ENCODE results near the gene NRXN3.

The NRXN3 gene

GRCh38 chr14:79468486-79468885, 1298.3 kb downstream of the NRXN3 start:
- 83 to 85% methylated on average over 3 of the region's 3 CpGs for WGBS, 2 experiments (ENCODE audit: insufficient coverage in 2 of 2)
- Histone ChIP-seq H3K27ac (ENCODE audit: low read depth, low read length, severe bottlenecking) (no peak overlapping the region), H3K9me3 (ENCODE audit: control insufficient read depth, low read length) (no peaks in the 10 kb centered on the region)

DNA sequence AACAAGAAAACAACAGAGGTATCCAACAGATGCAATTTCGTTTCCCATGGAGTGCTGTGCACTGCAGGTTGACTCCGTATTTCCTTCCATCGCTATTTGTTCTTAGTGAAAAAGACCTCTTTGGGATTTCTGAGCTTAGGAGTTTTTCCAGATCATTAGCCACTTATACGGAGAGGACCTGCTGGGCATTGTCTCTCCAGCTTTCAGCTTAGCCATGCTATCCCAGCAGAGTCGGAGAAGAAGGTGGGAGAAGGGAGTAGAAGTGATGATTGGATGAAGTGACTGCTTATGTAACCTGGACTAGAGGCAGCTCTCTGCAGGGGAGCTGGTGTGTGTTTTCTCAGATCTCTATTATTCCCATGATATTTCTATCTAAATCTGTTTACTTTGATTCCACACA, 1303.5 kb downstream of the NRXN3 start:
- 92 to 94% methylated on average over 3 to 4 of the region's 5 CpGs for WGBS, 2 experiments (ENCODE audit: insufficient coverage in 2 of 2)
- Histone ChIP-seq H3K36me3 (ENCODE audit: control insufficient read depth, insufficient read depth, low read length) (no peaks in the 10 kb centered on the region), H3K4me1 (ENCODE audit: control insufficient read depth, insufficient read depth, low read length, poor library complexity, severe bottlenecking) (no peaks in the 10 kb centered on the region), H3K4me3 (ENCODE audit: extremely low read depth, insufficient read depth, low read length, poor library complexity, severe bottlenecking) (no peak overlapping the region), H3K9me3 (ENCODE audit: control insufficient read depth, low read length) (no peaks in the 10 kb centered on the region), H3K27ac (ENCODE audit: low read depth, low read length, severe bottlenecking) (no peak overlapping the region)

More at GRCh38 chr14:79468486-79468885, 1298.3 kb downstream of the NRXN3 start:
- peaks cover 12% of the 10 kb centered on the region for H3K4me1 ChIP-seq (ENCODE audit: control insufficient read depth, insufficient read depth, low read length, poor library complexity, severe bottlenecking)
- no peaks in the 10 kb centered on the region for H3K36me3 ChIP-seq (ENCODE audit: control insufficient read depth, insufficient read depth, low read length)
- no peak overlapping the region for H3K4me3 ChIP-seq (ENCODE audit: extremely low read depth, insufficient read depth, low read length, poor library complexity, severe bottlenecking)

GRCh38 chr14:79475887-79476532, 1305.8 kb downstream of the NRXN3 start:
- Histone ChIP-seq H3K27ac (ENCODE audit: low read depth, low read length, severe bottlenecking) (no peak overlapping the region), H3K4me1 (ENCODE audit: control insufficient read depth, insufficient read depth, low read length, poor library complexity, severe bottlenecking) (no peaks in the 10 kb centered on the region), H3K9me3 (ENCODE audit: control insufficient read depth, low read length) (no peaks in the 10 kb centered on the region), H3K36me3 (ENCODE audit: control insufficient read depth, insufficient read depth, low read length) (no peaks in the 10 kb centered on the region), H3K4me3 (ENCODE audit: extremely low read depth, insufficient read depth, low read length, poor library complexity, severe bottlenecking) (no peak overlapping the region)
- WGBS, 2 experiments (ENCODE audit: insufficient coverage in 2 of 2) = 78 to 89% methylated on average over 4 of the region's 6 CpGs

DNA sequence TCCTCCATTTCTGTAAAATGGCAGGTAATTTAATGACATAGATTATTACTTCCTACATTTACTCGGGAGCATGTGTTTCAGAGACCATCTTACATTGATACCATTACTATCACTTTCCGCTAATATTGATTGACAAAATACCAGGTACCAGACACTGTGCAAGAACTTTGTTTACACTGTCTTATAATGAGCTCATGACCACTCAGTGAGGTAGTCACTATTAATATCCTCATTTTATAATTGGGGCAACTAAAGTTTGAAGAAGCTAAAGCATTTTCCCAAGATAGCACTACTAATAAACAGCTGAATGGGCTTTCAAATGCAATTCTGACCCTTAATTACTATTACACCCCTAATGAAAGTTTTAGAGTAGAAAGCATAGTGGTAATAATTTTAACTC, 1306.4 kb downstream of the NRXN3 start:
- Histone ChIP-seq H3K4me1 (ENCODE audit: control insufficient read depth, insufficient read depth, low read length, poor library complexity, severe bottlenecking) (no peaks in the 10 kb centered on the region), H3K4me3 (ENCODE audit: extremely low read depth, insufficient read depth, low read length, poor library complexity, severe bottlenecking) (no peak overlapping the region)

DNA sequence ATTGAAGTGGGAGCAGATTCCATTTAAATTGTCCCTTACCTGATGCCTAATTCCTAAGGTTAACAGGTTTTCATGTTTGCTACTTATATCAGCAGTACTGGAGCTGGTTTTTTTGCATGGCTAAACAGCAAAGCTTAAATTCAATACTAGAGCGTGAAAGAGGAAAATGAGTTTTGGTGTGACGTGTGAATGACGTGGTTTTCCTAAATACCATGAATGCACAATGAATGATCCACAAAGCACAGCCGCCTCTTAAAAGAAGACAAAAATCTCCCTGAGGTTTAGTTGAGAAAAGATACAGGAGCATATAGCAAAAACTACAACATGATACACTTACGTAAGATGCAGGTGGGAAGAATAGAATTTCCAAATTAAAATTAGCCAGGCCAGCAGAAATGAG, 1310.0 kb downstream of the NRXN3 start:
- no peak overlapping the region for H3K4me3 ChIP-seq (ENCODE audit: extremely low read depth, insufficient read depth, low read length, poor library complexity, severe bottlenecking)
- H3K9me3 ChIP-seq (ENCODE audit: control insufficient read depth, low read length) = no peaks in the 10 kb centered on the region
- no peak overlapping the region for H3K27ac ChIP-seq (ENCODE audit: low read depth, low read length, severe bottlenecking)
- WGBS, 2 experiments (ENCODE audit: insufficient coverage in 2 of 2) = no CpG with 5 or more reads among the region's 5 CpGs
- peaks cover 17% of the 10 kb centered on the region for H3K4me1 ChIP-seq (ENCODE audit: control insufficient read depth, insufficient read depth, low read length, poor library complexity, severe bottlenecking)
- H3K36me3 ChIP-seq (ENCODE audit: control insufficient read depth, insufficient read depth, low read length) = no peaks in the 10 kb centered on the region

More for the DNA sequence above, 1306.4 kb downstream of the NRXN3 start:
- H3K9me3 ChIP-seq (ENCODE audit: control insufficient read depth, low read length) = no peaks in the 10 kb centered on the region
- 92% methylated on average over 2 of the region's 2 CpGs; no CpG with 5 or more reads in 1 of the 2 experiments for WGBS, 2 experiments (ENCODE audit: insufficient coverage in 2 of 2)
- no peaks in the 10 kb centered on the region for H3K36me3 ChIP-seq (ENCODE audit: control insufficient read depth, insufficient read depth, low read length)
- no peak overlapping the region for H3K27ac ChIP-seq (ENCODE audit: low read depth, low read length, severe bottlenecking)

GRCh38 chr14:79482825-79483224, 1312.7 kb downstream of the NRXN3 start:
- H3K9me3 ChIP-seq (ENCODE audit: control insufficient read depth, low read length) = no peaks in the 10 kb centered on the region
- H3K4me1 ChIP-seq (ENCODE audit: control insufficient read depth, insufficient read depth, low read length, poor library complexity, severe bottlenecking) = peaks cover 17% of the 10 kb centered on the region
- H3K36me3 ChIP-seq (ENCODE audit: control insufficient read depth, insufficient read depth, low read length) = no peaks in the 10 kb centered on the region
- H3K4me3 ChIP-seq (ENCODE audit: extremely low read depth, insufficient read depth, low read length, poor library complexity, severe bottlenecking) = no peak overlapping the region
- no CpG with 5 or more reads among the region's 1 CpG for WGBS, 2 experiments (ENCODE audit: insufficient coverage in 2 of 2)
- H3K27ac ChIP-seq (ENCODE audit: low read depth, low read length, severe bottlenecking) = no peak overlapping the region

DNA sequence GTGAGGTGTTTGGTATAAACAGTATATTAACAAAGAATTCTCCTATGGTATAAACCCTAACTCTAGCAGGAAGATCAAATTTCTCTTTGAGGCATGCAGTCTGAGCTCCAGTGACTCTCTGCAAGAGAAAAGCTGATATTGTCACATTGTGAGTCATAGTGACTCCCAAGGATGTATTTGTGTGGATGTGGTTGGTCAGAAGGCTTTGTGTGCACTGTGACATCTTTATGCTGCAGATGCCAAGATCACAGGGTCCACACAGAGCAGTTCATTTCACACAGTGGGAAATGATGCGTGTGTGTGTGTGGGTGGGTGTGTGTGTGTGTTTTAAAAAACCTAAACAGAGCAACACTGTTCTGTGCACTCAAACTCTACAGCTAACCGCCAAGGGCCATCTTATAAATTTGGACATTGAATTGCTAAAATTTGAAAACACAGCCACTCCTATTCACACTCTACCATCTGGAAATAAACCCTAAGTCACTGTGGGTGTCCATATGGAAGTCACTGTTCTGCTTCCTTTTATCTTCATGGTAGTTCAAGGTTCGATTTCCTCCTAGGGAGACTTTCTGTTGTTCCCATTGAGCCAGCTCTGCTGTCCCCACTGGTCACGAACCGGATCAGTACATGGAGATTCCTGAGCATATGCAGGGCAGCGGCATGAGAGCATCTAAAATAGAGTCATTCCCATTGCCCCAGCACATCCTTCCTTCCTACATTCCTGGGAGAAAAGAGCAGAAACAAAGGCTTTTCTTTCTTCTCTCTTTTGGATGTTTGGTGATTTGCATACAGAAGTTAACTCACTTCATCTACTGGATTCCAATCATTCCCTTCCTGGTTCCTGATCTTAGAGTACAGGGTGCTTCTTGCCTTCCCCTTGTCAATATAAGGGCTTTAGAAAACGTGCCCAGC, 1313.6 kb downstream of the NRXN3 start:
- Histone ChIP-seq H3K4me1 (ENCODE audit: control insufficient read depth, insufficient read depth, low read length, poor library complexity, severe bottlenecking) (peaks cover 17% of the 10 kb centered on the region), H3K9me3 (ENCODE audit: control insufficient read depth, low read length) (no peaks in the 10 kb centered on the region), H3K36me3 (ENCODE audit: control insufficient read depth, insufficient read depth, low read length) (no peaks in the 10 kb centered on the region), H3K4me3 (ENCODE audit: extremely low read depth, insufficient read depth, low read length, poor library complexity, severe bottlenecking) (no peak overlapping the region), H3K27ac (ENCODE audit: low read depth, low read length, severe bottlenecking) (peak overlapping the region; percentile 75)
- 45 to 78% methylated on average over 2 to 3 of the region's 7 CpGs for WGBS, 2 experiments (ENCODE audit: insufficient coverage in 2 of 2)

DNA sequence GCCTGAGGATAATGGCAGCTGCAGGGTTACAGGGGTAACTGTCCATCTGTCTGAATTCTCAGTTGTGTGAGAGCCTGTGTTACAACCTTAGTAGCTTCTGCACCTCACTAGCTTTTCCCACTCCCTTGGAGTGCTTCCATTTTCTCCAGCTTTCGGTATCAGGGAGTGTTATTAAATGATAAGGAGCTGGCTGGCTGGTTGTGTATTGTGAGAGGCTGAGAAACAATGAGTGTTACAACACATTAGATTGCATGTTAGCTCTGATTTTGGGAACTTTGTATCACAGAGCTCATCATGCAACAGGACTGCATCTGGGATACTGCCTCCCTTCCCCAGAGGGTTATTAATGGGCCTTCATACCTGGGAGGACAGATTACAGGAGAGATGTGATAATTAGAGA, 1317.5 kb downstream of the NRXN3 start:
- WGBS, 2 experiments (ENCODE audit: insufficient coverage in 2 of 2) = no CpG with 5 or more reads among the region's 1 CpG
- Histone ChIP-seq H3K4me1 (ENCODE audit: control insufficient read depth, insufficient read depth, low read length, poor library complexity, severe bottlenecking) (peaks cover 17% of the 10 kb centered on the region), H3K27ac (ENCODE audit: low read depth, low read length, severe bottlenecking) (no peak overlapping the region), H3K4me3 (ENCODE audit: extremely low read depth, insufficient read depth, low read length, poor library complexity, severe bottlenecking) (no peak overlapping the region), H3K36me3 (ENCODE audit: control insufficient read depth, insufficient read depth, low read length) (no peaks in the 10 kb centered on the region), H3K9me3 (ENCODE audit: control insufficient read depth, low read length) (no peaks in the 10 kb centered on the region)

GRCh38 chr14:79491161-79491560, 1321.0 kb downstream of the NRXN3 start:
- H3K9me3 ChIP-seq (ENCODE audit: control insufficient read depth, low read length) = no peaks in the 10 kb centered on the region
- no peak overlapping the region for H3K27ac ChIP-seq (ENCODE audit: low read depth, low read length, severe bottlenecking)
- no peaks in the 10 kb centered on the region for H3K36me3 ChIP-seq (ENCODE audit: control insufficient read depth, insufficient read depth, low read length)
- no peaks in the 10 kb centered on the region for H3K4me1 ChIP-seq (ENCODE audit: control insufficient read depth, insufficient read depth, low read length, poor library complexity, severe bottlenecking)
- no peak overlapping the region for H3K4me3 ChIP-seq (ENCODE audit: extremely low read depth, insufficient read depth, low read length, poor library complexity, severe bottlenecking)
- WGBS, 2 experiments (ENCODE audit: insufficient coverage in 2 of 2) = no CpG with 5 or more reads among the region's 1 CpG

- Histone ChIP-seq H3K9me3 (ENCODE audit: control insufficient read depth, low read length) (no peaks in the 10 kb centered on the region), H3K36me3 (ENCODE audit: control insufficient read depth, insufficient read depth, low read length) (no peaks in the 10 kb centered on the region), H3K4me3 (ENCODE audit: extremely low read depth, insufficient read depth, low read length, poor library complexity, severe bottlenecking) (no peak overlapping the region), H3K27ac (ENCODE audit: low read depth, low read length, severe bottlenecking) (no peak overlapping the region), H3K4me1 (ENCODE audit: control insufficient read depth, insufficient read depth, low read length, poor library complexity, severe bottlenecking) (no peaks in the 10 kb centered on the region)
- WGBS, 2 experiments (ENCODE audit: insufficient coverage in 2 of 2) = 40 to 78% methylated on average over 1 of the region's 3 CpGs
Observed at GRCh38 chr14:79493081-79493645, 1323.0 kb downstream of the NRXN3 start.

Data from mesodermal cell (in vitro differentiated cells).